Tongue (tissue), 2 donors: Measurements from ENCODE around the gene ARMH1. TPM values are rescaled to one million over a fixed set of nuclear protein-coding genes. Genes with fewer than 3 reads are reported as not detected.
"Not testable (repeated sequence)": the region's sequence is repeated elsewhere in the genome, so short reads cannot be mapped to it uniquely, and the experiment has no call there.

ENCODE experiments used
- DNase-seq: peaks from one replicate; pipeline ENCODE4 v3.0.0-alpha.2; 2015
- total RNA-seq: library from RNA; depleted of rRNA; stranded (reverse); fragments of >200 nt; gene quantifications from one replicate; pipeline ENCODE4 v1.2.3, GENCODE V29; 2014

The ARMH1 gene
- total RNA-seq, 1 donor from 2014 or later: 1.6 TPM

GRCh38 chr1:44645476-44646244 is 28.9 kb upstream of the ARMH1 start:
- DNase-seq: peak; percentile 94

- DNase-seq: peak; percentile 77
These were observed 28.0 kb upstream of the ARMH1 start for GRCh38 chr1:44646261-44647110.

- DNase-seq: peak; percentile 48
These were observed 26.6 kb upstream of the ARMH1 start for GRCh38 chr1:44647896-44648295.

- no peak for DNase-seq
These were observed 25.8 kb upstream of the ARMH1 start for GRCh38 chr1:44648529-44649250.

- no peak for DNase-seq
These were observed 24.7 kb upstream of the ARMH1 start for GRCh38 chr1:44649788-44650158.

GRCh38 chr1:44650159-44650831 is 24.2 kb upstream of the ARMH1 start:
- DNase-seq: peak; percentile 54

- no peak for DNase-seq
These were observed 23.4 kb upstream of the ARMH1 start for GRCh38 chr1:44651069-44651468.

GRCh38 chr1:44652445-44653106 is 21.9 kb upstream of the ARMH1 start:
- peak; percentile 89 for DNase-seq

- DNase-seq: no peak
These were observed 21.2 kb upstream of the ARMH1 start for GRCh38 chr1:44653107-44653964.

- no peak for DNase-seq
These were observed 19.8 kb upstream of the ARMH1 start for GRCh38 chr1:44654621-44655187.

GRCh38 chr1:44655609-44656008 is 18.9 kb upstream of the ARMH1 start:
- DNase-seq: no peak

GRCh38 chr1:44659566-44659965 is 14.9 kb upstream of the ARMH1 start:
- DNase-seq: no peak

GRCh38 chr1:44660176-44660575 is 14.3 kb upstream of the ARMH1 start:
- DNase-seq: peak; percentile 93

GRCh38 chr1:44661781-44662682 is 12.5 kb upstream of the ARMH1 start:
- DNase-seq: no peak

GRCh38 chr1:44662683-44663030 is 11.9 kb upstream of the ARMH1 start:
- peak; percentile 67 for DNase-seq

GRCh38 chr1:44663417-44663816 is 11.1 kb upstream of the ARMH1 start:
- DNase-seq: no peak

- DNase-seq: no peak
These were observed 9.7 kb upstream of the ARMH1 start for GRCh38 chr1:44664730-44665370.

- not testable (repeated sequence) for DNase-seq
These were observed 7.8 kb upstream of the ARMH1 start for GRCh38 chr1:44666719-44667118.
